Stimulated activated CD8-positive, alpha-beta memory T cell treated with anti-CD3 and anti-CD28 coated beads, Interleukin-15, amount 100 ng/mL, for 1 hour (primary cell): ENCODE results near the gene AP3B2.

ENCODE experiments used
- DNase-seq: peaks from one replicate; pipeline ENCODE4 v3.0.0-alpha.2; 2020; ENCODE audit warnings: low read depth

Gene AP3B2

GRCh38 chr15:82698711-82699345 lies 10.8 kb downstream of the AP3B2 start:
- DNase-seq, result no peak

GRCh38 chr15:82697735-82698407 lies 11.8 kb downstream of the AP3B2 start:
- DNase-seq, result no peak

- no peak for DNase-seq
Measured at GRCh38 chr15:82692171-82692570, 17.5 kb downstream of the AP3B2 start.

GRCh38 chr15:82689147-82689546 lies 20.5 kb downstream of the AP3B2 start:
- DNase-seq, result no peak

GRCh38 chr15:82688691-82689090 lies 21.0 kb downstream of the AP3B2 start:
- DNase-seq, result no peak

GRCh38 chr15:82681371-82681770 lies 28.3 kb downstream of the AP3B2 start:
- no peak for DNase-seq

GRCh38 chr15:82680200-82681102 lies 29.2 kb downstream of the AP3B2 start:
- DNase-seq, result peak; percentile 61

GRCh38 chr15:82679626-82680199 lies 30.0 kb downstream of the AP3B2 start:
- no peak for DNase-seq

GRCh38 chr15:82677720-82678323 lies 31.9 kb downstream of the AP3B2 start:
- DNase-seq, result no peak

- no peak for DNase-seq
Measured at GRCh38 chr15:82674873-82675272, 34.8 kb downstream of the AP3B2 start.

- no peak for DNase-seq
Measured at GRCh38 chr15:82670699-82671098, 39.0 kb downstream of the AP3B2 start.

GRCh38 chr15:82666606-82667005 lies 43.1 kb downstream of the AP3B2 start:
- DNase-seq, result no peak

GRCh38 chr15:82664021-82664420 lies 45.7 kb downstream of the AP3B2 start:
- DNase-seq, result no peak

GRCh38 chr15:82663186-82663600 lies 46.5 kb downstream of the AP3B2 start:
- no peak for DNase-seq

GRCh38 chr15:82662641-82663040 lies 47.0 kb downstream of the AP3B2 start:
- DNase-seq, result no peak

- DNase-seq, result no peak
Measured at GRCh38 chr15:82660378-82660777, 49.3 kb downstream of the AP3B2 start.

GRCh38 chr15:82656641-82657266 lies 52.9 kb downstream of the AP3B2 start:
- no peak for DNase-seq

GRCh38 chr15:82655606-82656005 lies 54.1 kb downstream of the AP3B2 start:
- DNase-seq, result no peak

- DNase-seq, result no peak
Measured at GRCh38 chr15:82653483-82654168, 56.0 kb downstream of the AP3B2 start.

- DNase-seq, result no peak
Measured at GRCh38 chr15:82651708-82652107, 58.0 kb downstream of the AP3B2 start.
